Activated T-cell treated with anti-CD3 and anti-CD28 coated beads, Interleukin-2, amount 50 U/mL, for 4 hours (primary cell): ENCODE results near the gene PRSS57. TPM values are rescaled to one million over a fixed set of nuclear protein-coding genes. Genes with fewer than 3 reads are reported as not detected.
A peak's percentile ranks its signal among the peaks of the same experiment; 100 is the strongest.

Experiments
- ATAC-seq, 2 donors: fragments of 200-7000 bp; cut with Tn5 transposase; one replicate each; pipeline ENCODE4 v1.10.0; 2021
- DNase-seq: peaks from one replicate; pipeline ENCODE4 v3.0.0-alpha.2; 2020
- H3K27me3 Mint-ChIP-seq: one replicate; pipeline ENCODE4 v1.8.0; 2021; ENCODE audit warnings: low read depth, mixed read lengths
- H3K36me3 Mint-ChIP-seq: one replicate; pipeline ENCODE4 v1.8.0; 2022; ENCODE audit warnings: mixed read lengths; ENCODE audit not compliant: insufficient read depth
- H3K4me1 Mint-ChIP-seq: one replicate; pipeline ENCODE4 v1.8.0; 2021; ENCODE audit warnings: low read depth, mixed read lengths
- H3K4me3 Mint-ChIP-seq: one replicate; pipeline ENCODE4 v1.8.0; 2021; ENCODE audit warnings: mild to moderate bottlenecking, moderate library complexity, mixed read lengths
- H3K9me3 Mint-ChIP-seq: one replicate; pipeline ENCODE4 v1.8.0; 2021; ENCODE audit warnings: mixed read lengths
- total RNA-seq, 3 donors: library from RNA; stranded (reverse); gene quantifications; one replicate each; pipeline ENCODE4 v1.2.1, GENCODE V29; 2021

PRSS57 gene
- total RNA-seq, 3 donors from 2014 or later, result 0.87 to 0.94 TPM; not detected in 1

DNA sequence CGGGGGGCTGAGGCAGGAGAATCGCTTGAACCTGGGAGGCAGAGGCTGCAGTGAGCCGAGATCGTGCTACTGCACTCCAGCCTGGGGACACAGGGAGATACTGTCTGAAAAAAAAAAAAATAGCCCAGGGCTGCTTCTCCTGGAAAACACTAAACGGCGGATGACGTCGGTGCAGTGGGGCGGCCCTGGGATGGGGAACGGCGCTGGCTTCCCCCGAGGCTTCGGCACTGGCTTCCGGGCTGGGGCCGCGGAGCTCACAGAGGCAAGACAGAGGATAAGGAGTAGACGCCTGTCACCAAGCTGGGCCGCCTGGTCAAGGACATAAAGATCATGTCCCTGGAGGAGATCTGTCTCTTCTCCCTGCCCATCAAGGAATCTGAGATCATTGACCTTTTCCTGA lies 5.0 kb downstream of the PRSS57 start:
- no peak for ATAC-seq
- Mint-ChIP-seq H3K36me3 (no peaks in the 10 kb centered on the region), H3K9me3 (no peaks in the 10 kb centered on the region), H3K4me3 (no peak overlapping the region), H3K4me1 (no peaks in the 10 kb centered on the region), H3K27me3 (peaks cover 3% of the 10 kb centered on the region)
- no peak for DNase-seq

DNA sequence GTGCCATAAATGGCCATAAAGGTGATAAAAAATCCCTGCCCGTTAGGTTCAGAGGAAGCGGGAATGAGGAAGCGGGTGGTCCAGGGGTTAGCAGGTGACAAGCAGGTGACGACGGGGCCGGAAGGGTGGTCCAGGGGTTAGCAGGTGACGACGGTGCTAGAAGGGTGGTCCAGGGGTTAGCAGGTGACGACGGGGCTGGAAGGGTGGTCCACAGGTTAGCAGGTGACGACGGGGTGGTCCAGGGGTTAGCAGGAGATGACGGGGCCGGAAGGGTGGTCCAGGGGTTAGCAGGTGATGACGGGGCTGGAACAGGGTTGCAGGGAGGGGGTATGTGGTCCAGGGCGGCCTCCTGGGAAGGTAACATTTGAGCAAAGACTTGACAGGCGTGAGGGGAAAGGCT lies 6.3 kb downstream of the PRSS57 start:
- ATAC-seq (no peak), DNase-seq (no peak)
- no peaks in the 10 kb centered on the region for H3K9me3 Mint-ChIP-seq
- H3K27me3 Mint-ChIP-seq, result no peaks in the 10 kb centered on the region
- H3K4me1 Mint-ChIP-seq, result no peaks in the 10 kb centered on the region
- H3K4me3 Mint-ChIP-seq, result no peak overlapping the region
- no peaks in the 10 kb centered on the region for H3K36me3 Mint-ChIP-seq

DNA sequence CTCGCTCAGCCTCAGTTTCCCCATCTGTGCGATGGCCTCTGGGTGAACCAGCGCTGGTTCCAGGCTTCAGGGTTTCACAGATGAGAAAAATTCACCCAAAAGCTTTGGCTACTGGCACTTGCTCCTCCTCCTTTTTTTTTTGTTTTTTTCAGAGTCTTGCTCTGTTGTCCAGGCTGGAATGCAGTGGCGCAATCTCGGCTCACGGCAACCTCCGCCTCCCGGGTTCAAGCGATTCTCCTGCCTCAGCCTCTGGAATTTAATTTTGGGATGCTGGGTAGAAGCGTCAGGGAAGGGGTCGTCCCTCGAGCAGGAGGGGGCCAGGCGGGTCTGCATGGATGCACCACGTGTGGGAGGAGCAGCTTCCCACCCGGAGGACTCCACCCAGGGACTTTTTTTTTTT lies 7.0 kb downstream of the PRSS57 start:
- ATAC-seq (no peak), DNase-seq (no peak)
- Mint-ChIP-seq H3K4me1 (no peaks in the 10 kb centered on the region), H3K4me3 (no peak overlapping the region), H3K27me3 (no peaks in the 10 kb centered on the region), H3K36me3 (no peaks in the 10 kb centered on the region), H3K9me3 (no peaks in the 10 kb centered on the region)

DNA sequence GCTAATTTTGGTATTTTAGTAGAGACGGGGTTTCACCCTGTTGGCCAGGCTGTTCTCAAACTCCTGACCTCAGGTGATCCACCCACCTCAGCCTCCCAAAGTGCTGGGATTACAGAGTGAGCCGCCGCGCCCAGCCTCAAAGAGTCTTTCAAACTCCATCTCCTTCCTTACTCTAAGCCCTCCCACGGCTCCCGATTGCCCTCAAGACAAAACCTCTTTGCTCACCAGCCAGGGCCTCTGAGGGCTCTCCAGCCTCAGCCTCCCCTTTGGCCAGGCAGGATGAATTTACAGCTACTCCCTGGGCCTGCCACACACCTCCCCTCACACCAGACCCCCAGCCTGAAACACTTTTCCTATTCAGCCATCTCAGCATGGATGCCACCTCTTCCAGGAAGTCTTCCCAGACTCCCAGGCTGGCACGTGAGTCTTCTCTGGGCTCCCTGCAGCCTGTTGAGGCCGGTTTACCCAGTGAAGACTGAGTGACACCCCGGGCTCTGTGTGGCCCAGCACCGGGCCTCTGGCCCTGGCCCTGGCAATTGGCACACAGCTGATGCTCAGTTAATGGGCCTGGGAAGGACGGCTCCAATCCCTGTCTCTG lies 7.6 kb downstream of the PRSS57 start:
- H3K4me3 Mint-ChIP-seq, result no peak overlapping the region
- H3K4me1 Mint-ChIP-seq, result no peaks in the 10 kb centered on the region
- H3K9me3 Mint-ChIP-seq, result no peaks in the 10 kb centered on the region
- no peak for DNase-seq
- H3K27me3 Mint-ChIP-seq, result no peaks in the 10 kb centered on the region
- no peaks in the 10 kb centered on the region for H3K36me3 Mint-ChIP-seq
- ATAC-seq, result no peak

DNA sequence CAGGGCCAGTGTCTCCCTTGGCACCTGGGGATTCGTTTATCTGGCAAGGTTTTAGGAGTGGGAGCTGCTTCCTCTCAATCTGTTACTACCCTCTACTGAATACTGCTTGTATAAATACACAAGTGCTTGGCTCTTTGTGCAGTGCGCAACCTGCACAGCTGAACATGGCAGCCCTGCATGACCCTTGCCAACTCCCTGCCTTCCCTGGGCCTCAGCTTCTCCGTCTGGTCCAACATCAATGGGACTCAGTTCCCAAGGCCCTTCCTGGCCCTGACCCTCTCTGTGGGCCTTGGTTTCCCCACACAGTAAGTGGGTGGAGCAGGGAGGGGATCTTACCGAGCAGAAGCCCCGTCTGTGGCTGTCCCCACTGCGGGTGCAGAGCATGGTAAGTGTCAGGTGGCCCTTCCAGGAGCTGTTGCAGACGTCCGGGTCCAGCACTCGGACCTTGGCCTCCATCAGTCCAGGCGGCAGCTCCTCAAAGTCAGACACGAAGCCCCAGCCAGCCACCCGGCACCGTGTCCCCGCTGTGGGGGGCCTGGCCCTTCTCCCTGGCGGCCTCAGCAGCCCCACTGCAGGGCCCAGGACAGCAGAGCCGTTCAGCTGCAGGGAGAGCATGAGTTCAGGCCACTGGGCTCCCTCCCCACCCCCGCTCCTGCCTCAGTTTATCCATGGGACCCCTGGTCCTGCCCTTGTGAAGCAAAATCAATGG lies 8.5 kb downstream of the PRSS57 start:
- H3K9me3 Mint-ChIP-seq, result no peaks in the 10 kb centered on the region
- H3K4me3 Mint-ChIP-seq, result no peak overlapping the region
- no peaks in the 10 kb centered on the region for H3K4me1 Mint-ChIP-seq
- H3K36me3 Mint-ChIP-seq, result no peaks in the 10 kb centered on the region
- DNase-seq, result no peak
- ATAC-seq, result no peak
- no peaks in the 10 kb centered on the region for H3K27me3 Mint-ChIP-seq

DNA sequence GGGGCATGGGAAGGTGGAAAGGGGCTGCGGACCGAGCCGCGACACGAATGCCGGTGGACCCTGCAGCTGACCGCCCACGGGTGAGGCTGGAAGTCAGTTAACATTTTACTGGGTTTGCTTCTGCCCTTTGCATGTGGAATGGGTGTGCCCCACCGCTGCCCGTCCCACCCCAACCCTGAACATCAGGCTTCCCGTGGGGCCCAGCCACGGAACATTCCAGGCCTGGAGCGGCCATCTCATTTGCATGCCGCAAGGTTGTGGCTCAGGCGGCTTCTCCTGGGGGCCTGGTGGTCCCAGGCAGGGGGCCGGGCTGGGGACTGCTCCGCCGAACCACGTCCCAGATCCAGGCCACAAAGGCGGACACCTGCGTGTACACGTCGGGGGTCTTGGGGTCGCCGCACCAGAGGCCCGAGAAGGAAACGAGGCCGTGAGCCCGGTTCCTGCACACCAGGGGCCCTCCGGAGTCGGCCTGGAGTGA lies 9.8 kb downstream of the PRSS57 start:
- no peaks in the 10 kb centered on the region for H3K4me1 Mint-ChIP-seq
- H3K4me3 Mint-ChIP-seq, result no peak overlapping the region

DNA sequence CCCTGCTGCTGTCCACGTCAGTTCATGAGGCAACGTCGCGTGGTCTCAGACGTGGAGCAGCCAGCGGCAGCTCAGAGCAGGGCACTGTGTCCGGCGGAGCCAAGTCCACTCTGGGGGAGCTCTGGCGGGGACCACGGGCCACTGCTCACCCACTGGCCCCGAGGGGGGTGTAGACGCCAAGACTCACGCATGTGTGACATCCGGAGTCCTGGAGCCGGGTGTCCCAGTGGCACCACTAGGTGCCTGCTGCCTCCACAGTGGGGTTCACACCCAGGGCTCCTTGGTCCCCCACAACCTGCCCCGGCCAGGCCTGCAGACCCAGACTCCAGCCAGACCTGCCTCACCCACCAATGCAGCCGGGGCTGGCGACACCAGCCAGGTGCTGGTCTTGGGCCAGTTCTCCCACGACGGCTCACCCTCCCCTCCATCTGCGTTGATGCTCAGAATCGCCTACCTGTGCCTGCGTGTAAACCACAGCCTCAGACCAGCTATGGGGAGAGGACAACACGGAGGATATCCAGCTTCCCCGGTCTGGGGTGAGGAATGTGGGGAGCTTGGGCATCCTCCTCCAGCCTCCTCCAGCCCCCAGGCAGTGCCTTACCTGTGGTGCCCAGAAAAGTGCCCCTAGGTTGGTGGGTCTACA lies 12.5 kb downstream of the PRSS57 start:
- no peak overlapping the region for H3K4me3 Mint-ChIP-seq
- peaks cover 2% of the 10 kb centered on the region for H3K27me3 Mint-ChIP-seq
- ATAC-seq (no peak), DNase-seq (no peak)
- peaks cover 4% of the 10 kb centered on the region for H3K4me1 Mint-ChIP-seq
- no peaks in the 10 kb centered on the region for H3K36me3 Mint-ChIP-seq
- H3K9me3 Mint-ChIP-seq, result no peaks in the 10 kb centered on the region

More for the DNA sequence above, 9.8 kb downstream of the PRSS57 start:
- Mint-ChIP-seq H3K36me3 (no peaks in the 10 kb centered on the region), H3K27me3 (no peaks in the 10 kb centered on the region), H3K9me3 (no peaks in the 10 kb centered on the region)
- ATAC-seq (no peak), DNase-seq (no peak)

DNA sequence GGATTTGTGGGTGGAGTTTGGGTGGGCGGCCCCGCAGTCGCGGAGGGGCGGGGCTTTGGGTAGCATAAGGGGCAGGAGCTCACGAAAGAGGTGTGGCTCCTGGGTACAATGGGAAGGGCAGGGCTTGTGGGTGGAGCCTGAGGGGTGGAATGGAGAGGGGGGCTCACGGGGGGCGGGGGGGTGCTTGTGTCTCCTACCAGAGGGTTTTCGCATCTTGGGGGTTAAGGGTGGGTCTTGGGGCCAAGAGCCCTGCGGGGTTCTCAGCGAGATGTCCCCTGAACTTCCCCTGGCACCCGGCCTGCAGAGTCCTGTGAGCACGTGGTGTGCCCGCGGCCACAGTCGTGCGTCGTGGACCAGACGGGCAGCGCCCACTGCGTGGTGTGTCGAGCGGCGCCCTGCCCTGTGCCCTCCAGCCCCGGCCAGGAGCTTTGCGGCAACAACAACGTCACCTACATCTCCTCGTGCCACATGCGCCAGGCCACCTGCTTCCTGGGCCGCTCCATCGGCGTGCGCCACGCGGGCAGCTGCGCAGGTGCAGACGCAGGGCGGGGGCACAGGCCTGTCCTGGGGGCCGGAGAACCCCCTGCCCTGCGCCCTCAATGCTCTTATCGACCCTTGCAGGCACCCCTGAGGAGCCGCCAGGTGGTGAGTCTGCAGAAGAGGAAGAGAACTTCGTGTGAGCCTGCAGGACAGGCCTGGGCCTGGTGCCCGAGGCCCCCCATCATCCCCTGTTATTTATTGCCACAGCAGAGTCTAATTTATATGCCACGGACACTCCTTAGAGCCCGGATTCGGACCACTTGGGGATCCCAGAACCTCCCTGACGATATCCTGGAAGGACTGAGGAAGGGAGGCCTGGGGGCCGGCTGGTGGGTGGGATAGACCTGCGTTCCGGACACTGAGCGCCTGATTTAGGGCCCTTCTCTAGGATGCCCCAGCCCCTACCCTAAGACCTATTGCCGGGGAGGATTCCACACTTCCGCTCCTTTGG lies 13.9 kb downstream of the PRSS57 start:
- H3K4me1 Mint-ChIP-seq, result peaks cover 4% of the 10 kb centered on the region
- ATAC-seq (no peak), DNase-seq (no peak)
- H3K9me3 Mint-ChIP-seq, result no peaks in the 10 kb centered on the region
- peak overlapping the region; percentile 84 for H3K4me3 Mint-ChIP-seq
- peaks cover 6% of the 10 kb centered on the region for H3K27me3 Mint-ChIP-seq
- H3K36me3 Mint-ChIP-seq, result no peaks in the 10 kb centered on the region

DNA sequence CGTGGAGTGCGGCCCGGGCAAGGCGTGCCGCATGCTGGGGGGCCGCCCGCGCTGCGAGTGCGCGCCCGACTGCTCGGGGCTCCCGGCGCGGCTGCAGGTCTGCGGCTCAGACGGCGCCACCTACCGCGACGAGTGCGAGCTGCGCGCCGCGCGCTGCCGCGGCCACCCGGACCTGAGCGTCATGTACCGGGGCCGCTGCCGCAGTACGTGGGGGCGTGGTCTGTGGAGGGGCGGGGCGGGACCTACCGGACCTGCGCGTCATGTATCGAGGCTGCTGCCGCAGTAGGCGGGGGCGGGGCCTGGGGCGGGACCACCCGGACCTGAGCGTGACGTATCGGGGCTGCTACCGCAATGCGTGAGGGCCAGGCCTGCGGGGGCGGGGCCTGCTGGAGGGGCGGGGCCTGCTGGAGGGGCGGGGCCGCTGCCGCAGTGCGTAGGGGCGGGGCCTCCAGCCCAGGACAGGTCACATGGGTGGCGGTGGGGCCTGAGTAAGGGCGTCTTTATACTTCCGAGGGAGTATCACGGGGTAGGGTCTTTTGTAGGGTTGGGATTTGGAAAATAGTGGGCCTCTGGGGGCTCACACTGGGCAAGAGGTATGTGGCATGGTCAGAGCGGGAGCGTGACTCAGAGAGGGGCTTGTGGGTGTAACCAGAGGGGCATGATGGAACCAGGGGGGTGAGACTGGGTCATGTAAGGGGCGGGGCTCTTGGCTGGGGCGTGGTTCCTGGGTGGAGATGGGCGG lies 14.8 kb downstream of the PRSS57 start:
- Mint-ChIP-seq H3K27me3 (peaks cover 11% of the 10 kb centered on the region), H3K36me3 (no peaks in the 10 kb centered on the region), H3K4me1 (peaks cover 4% of the 10 kb centered on the region), H3K4me3 (peak overlapping the region; percentile 84), H3K9me3 (no peaks in the 10 kb centered on the region)
- DNase-seq, result peak; percentile 100
- peak; percentile 83 to 85 for ATAC-seq

DNA sequence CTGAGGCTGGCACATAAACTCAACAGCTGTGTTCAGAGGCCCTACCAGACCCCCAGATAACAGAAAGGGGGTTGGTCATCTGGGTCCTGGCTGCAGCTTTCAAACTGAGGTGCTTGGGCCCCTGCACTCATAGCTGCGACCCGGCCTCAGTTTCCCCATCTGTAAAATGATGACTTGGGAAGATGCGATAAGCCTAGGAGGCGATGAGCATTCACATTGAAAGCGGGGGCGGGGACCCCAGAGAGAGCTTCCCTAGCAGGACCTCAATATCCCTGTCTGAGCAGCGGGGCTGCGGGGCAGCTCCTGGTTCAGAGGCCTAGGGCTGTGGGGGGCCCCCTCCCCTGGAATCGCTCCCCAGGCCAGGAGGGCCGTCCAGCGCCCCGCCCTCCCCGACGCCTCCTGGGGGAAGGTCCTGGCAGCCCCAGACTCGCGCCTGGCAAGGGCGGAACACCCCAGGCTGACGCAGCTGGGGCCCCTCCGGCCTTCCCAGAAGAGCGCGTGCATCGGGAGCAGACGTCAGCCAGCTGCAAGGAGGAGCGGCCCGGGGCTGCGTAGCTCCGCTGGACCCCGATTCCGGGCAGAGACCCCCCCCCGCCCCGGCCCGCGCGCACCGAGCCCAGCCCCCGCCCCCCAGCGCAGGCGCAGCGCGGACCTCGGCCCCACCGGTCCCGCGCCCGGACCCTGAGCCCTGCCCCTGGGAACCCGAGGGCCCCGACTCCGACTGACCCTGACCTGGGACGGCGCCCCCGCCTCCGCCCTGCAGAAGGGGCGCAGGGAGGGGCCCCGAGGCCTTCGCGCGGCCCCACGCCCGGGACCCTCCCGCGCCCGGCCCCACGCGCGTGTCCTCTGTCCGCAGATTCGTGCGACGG lies 15.6 kb downstream of the PRSS57 start:
- peaks cover 6% of the 10 kb centered on the region for H3K4me1 Mint-ChIP-seq

DNA sequence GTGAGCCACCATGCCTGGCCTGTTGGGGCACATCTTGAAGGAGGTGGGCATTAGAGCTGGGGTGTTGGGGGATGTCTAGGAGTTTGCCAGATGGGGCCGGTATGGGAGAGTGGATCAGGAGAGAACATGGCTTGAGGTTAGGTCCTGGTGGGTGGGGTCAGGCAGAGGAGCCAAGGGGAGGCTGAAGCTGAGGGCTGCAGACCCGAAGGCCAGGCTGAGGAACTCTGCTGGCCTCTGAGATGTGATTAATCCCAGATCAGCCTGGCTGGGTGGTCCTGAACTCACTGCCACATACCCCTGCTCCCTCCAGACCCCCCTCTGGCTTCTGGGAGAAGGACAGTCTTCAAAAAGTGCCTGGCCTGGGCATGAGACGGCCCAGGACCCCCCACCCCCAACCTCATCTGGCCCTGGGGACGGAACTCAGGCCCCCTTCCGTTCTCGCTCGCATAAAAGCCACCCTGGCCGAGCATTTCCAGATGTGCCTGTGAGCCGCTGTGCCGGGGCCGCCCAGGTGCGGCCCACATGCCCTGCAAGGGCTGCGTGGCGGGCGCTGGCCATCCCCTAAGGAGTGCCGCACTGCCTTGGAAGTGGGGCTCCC lies 16.4 kb downstream of the PRSS57 start:
- peaks cover 20% of the 10 kb centered on the region for H3K27me3 Mint-ChIP-seq
- DNase-seq, result no peak
- H3K4me1 Mint-ChIP-seq, result peaks cover 6% of the 10 kb centered on the region
- no peaks in the 10 kb centered on the region for H3K36me3 Mint-ChIP-seq
- ATAC-seq, result no peak
- H3K9me3 Mint-ChIP-seq, result no peaks in the 10 kb centered on the region
- H3K4me3 Mint-ChIP-seq, result peak overlapping the region; percentile 72

More for the DNA sequence above, 15.6 kb downstream of the PRSS57 start:
- ATAC-seq (peak; percentile 5 to 11), DNase-seq (no peak)
- no peaks in the 10 kb centered on the region for H3K9me3 Mint-ChIP-seq
- peak overlapping the region; percentile 72 for H3K4me3 Mint-ChIP-seq
- H3K27me3 Mint-ChIP-seq, result peaks cover 16% of the 10 kb centered on the region
- H3K36me3 Mint-ChIP-seq, result no peaks in the 10 kb centered on the region

DNA sequence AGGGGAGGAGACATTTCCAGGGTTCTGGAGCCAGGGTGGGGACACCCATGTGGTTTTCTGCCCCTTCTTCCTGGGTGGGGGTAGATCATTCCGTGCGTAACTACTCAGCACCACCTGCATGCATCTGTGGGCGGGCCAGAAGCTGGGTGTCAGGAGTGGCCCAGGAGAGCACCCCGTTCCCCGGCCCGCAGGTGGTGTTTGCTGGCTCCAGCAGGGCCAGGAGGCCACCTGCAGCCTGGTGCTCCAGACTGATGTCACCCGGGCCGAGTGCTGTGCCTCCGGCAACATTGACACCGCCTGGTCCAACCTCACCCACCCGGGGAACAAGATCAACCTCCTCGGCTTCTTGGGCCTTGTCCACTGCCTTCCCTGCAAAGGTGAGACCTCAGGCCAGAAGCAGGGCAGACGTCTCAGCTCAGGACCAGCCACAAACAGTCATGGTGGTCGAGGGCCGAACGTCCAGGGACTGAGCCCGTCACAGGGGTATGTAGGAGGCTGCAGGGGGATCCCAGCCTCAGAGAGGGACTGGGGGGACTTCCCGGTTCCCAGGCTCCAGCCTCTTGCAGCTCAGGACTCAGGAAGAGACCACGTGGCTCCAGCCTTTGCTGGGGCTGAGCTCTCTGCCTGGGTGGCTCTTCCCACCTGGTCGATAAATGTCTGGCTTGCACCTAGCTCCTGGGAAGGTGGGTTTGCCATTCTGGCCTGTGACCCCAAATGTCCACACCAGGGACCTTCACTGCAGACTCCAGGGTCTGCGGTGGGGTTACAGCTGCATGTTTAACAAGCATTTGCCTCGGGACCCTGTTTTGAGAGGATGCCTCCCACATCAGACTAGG lies 17.4 kb downstream of the PRSS57 start:
- Mint-ChIP-seq H3K36me3 (no peaks in the 10 kb centered on the region), H3K4me1 (peaks cover 6% of the 10 kb centered on the region), H3K9me3 (no peaks in the 10 kb centered on the region), H3K4me3 (no peak overlapping the region), H3K27me3 (peaks cover 24% of the 10 kb centered on the region)
- no peak for DNase-seq
- ATAC-seq, result no peak
